ENCODE measurements around the gene NOTCH1. TPM values are rescaled to one million over a fixed set of nuclear protein-coding genes. Genes with fewer than 3 reads are reported as not detected.

The NOTCH1 gene
- total and polyA plus RNA-seq, 2 of the 4 experiments (the other 2 are of a cell fraction): 1.8 to 6.0 TPM

- no peak for TF ChIP-seq ELK1 (IDR thresholded peaks at IDR 0.05; ENCODE audit: borderline replicate concordance, low read depth, low read length)
Observed at GRCh38 chr9:136567651-136568287, 21.9 kb upstream of the NOTCH1 start (continued).

- 29% methylated on average over 1 of the region's 14 CpGs; no CpG with 5 or more reads in 1 of the 2 experiments for WGBS, 2 experiments (ENCODE audit: extremely low coverage in 2 of 2, insufficient read length in 1 of 2)
- H3K18ac ChIP-seq (ENCODE audit: low read depth, low read length): no peak overlapping the region
- dilution Hi-C loops (cut with HindIII; ENCODE audit: low sequenced_read_pairs, unreplicated experiment): no loop called here
- peaks cover 27% of the 10 kb centered on the region for H3K9me1 ChIP-seq (ENCODE audit: insufficient read depth, low read length)
- H4K8ac ChIP-seq (ENCODE audit: low read depth in 2 of 2, low read length in 2 of 2): no peak overlapping the region
- no peaks in the 10 kb centered on the region for H4K20me1 ChIP-seq (ENCODE audit: insufficient read depth, low read length)
- H3K23ac ChIP-seq (ENCODE audit: low read depth, low read length): no peak overlapping the region
- no TSS peak for BruUV-seq (replicated peaks)
- H3K14ac ChIP-seq (replicated peaks; ENCODE audit: low read depth, low read length): no peak overlapping the region
- no peak overlapping the region for H3K4me2 ChIP-seq (ENCODE audit: low read depth, low read length)
- ATAC-seq (ENCODE audit: low read depth): no peak
- peak overlapping the region; percentile 18 for H2AFZ ChIP-seq (replicated peaks; ENCODE audit: low read length, poor library complexity)
- H3K27ac ChIP-seq (ENCODE audit: insufficient read depth, low read length): no peak overlapping the region
- H3K4me1 ChIP-seq (ENCODE audit: control insufficient read depth, insufficient read depth, low read length): peaks cover 29% of the 10 kb centered on the region
- H3K4me3 ChIP-seq (ENCODE audit: insufficient read depth, low read depth, low read length): no peak overlapping the region
- peak overlapping the region; percentile 18; the same call in 1 of the 2 replicates for H2BK20ac ChIP-seq (ENCODE audit: low read depth, low read length)
- H3K4ac ChIP-seq (ENCODE audit: low read depth, low read length): peak overlapping the region; percentile 29; the same call in 1 of the 2 replicates
- ChIA-PET CTCF (no interaction called here), POLR2A (ENCODE audit: unreplicated experiment) (no interaction called here)
- no peak overlapping the region for H2BK5ac ChIP-seq (ENCODE audit: low read depth, low read length, poor library complexity, severe bottlenecking)
- no peak overlapping the region for H3K56ac ChIP-seq (ENCODE audit: extremely low read depth, insufficient read depth, low read length)
- no peaks in the 10 kb centered on the region for H3K36me3 ChIP-seq (ENCODE audit: control insufficient read depth, insufficient read depth, low read length)
- intact Hi-C loops (cut with micrococcal nuclease): no loop called here
- no peak overlapping the region; the same call in 1 of the 2 replicates for H2BK120ac ChIP-seq (ENCODE audit: low read depth, low read length)
- H3K9ac ChIP-seq (ENCODE audit: low read depth, low read length): no peak overlapping the region
- H3K27me3 ChIP-seq (ENCODE audit: control insufficient read depth, insufficient read depth, low read length): no peaks in the 10 kb centered on the region
- no peak for TF ChIP-seq ELK1 (IDR thresholded peaks at IDR 0.05; ENCODE audit: borderline replicate concordance, low read depth, low read length)
- no peak for TF ChIP-seq RFX5 (IDR thresholded peaks at IDR 0.05; ENCODE audit: low read depth, low read length)
- no peak for TF ChIP-seq NFE2L2 (IDR thresholded peaks at IDR 0.05; ENCODE audit: low read depth, low read length)
- no peak for TF ChIP-seq CEBPB (IDR thresholded peaks at IDR 0.05; ENCODE audit: low read depth, low read length)
- TF ChIP-seq SMC3 (IDR thresholded peaks at IDR 0.05; ENCODE audit: low read depth, low read length): no peak
- TF ChIP-seq USF2 (IDR thresholded peaks at IDR 0.05; ENCODE audit: low read depth, low read length): no peak
- TF ChIP-seq RCOR1 (IDR thresholded peaks at IDR 0.05; ENCODE audit: insufficient replicate concordance, low read length): no peak
- no peak for TF ChIP-seq POLR2A (IDR thresholded peaks at IDR 0.05; ENCODE audit: low read depth, low read length)
- TF ChIP-seq MAFK (IDR thresholded peaks at IDR 0.05; ENCODE audit: low read depth, low read length): no peak
- no peak for TF ChIP-seq MAZ (IDR thresholded peaks at IDR 0.05; ENCODE audit: borderline replicate concordance, low read depth, low read length)
- TF ChIP-seq RAD21 (IDR thresholded peaks at IDR 0.05; ENCODE audit: low read length): no peak
- no peak for TF ChIP-seq CHD1 (IDR thresholded peaks at IDR 0.05; ENCODE audit: low read depth, low read length)
- no peak for TF ChIP-seq BHLHE40 (IDR thresholded peaks at IDR 0.05; ENCODE audit: low read depth, low read length)
- TF ChIP-seq FOS (IDR thresholded peaks at IDR 0.05; ENCODE audit: low read depth, low read length): no peak
- DNase-seq: no peak
- no peak overlapping the region for H4K91ac ChIP-seq (ENCODE audit: insufficient read depth, low read depth, low read length)
- no peak overlapping the region; the same call in 2 of the 3 replicates for H2BK15ac ChIP-seq (ENCODE audit: low read depth, low read length)
- peaks cover 0 to 10% of the 10 kb centered on the region in 2 experiments; a peak in 1 of 4 replicates for H3K79me1 ChIP-seq (ENCODE audit: low read depth in 1 of 2, low read length in 2 of 2)
- H2AK9ac ChIP-seq (replicated peaks; ENCODE audit: low read depth, low read length, poor library complexity): peak overlapping the region; percentile 89
- H4K5ac ChIP-seq (ENCODE audit: low read depth, low read length): no peak overlapping the region
- H3K9me3 ChIP-seq (ENCODE audit: control insufficient read depth, insufficient read depth, low read length): no peaks in the 10 kb centered on the region
- peak overlapping the region; percentile 92 for H2AK5ac ChIP-seq (ENCODE audit: low read depth, low read length)
- in situ Hi-C loops (cut with MboI; ENCODE audit: low sequenced_read_pairs): no loop called here
Observed at GRCh38 chr9:136566901-136567300, 21.1 kb upstream of the NOTCH1 start.

All from IMR-90 (cell line).